PFSK-1 (cell line): ENCODE results near the gene LRRC4B.

ENCODE experiments used
- FOXP2 ChIP-seq: optimal IDR thresholded peaks from 2 replicates; pipeline ENCODE3; 2011; ENCODE audit warnings: borderline replicate concordance, control low read depth, inconsistent platforms; ENCODE audit not compliant: insufficient read depth; ENCODE audit errors: extremely low read length, extremely low read depth
- POLR2AphosphoS5 ChIP-seq: IDR thresholded peaks from 2 replicates; pipeline ENCODE4 v1.6.1; 2012; ENCODE audit warnings: low read depth, mild to moderate bottlenecking, control low read depth, low read length, moderate library complexity
- REST ChIP-seq, 2 experiments: IDR thresholded peaks; 2 replicates each; pipeline versions ENCODE4 v1.6.1 to v1.8.0; 2011 to 2012; ENCODE audit warnings: low read depth in 2 of 2, low read length in 2 of 2, control low read depth in 1 of 2, inconsistent platforms in 1 of 2, mild to moderate bottlenecking in 1 of 2, moderate library complexity in 1 of 2; ENCODE audit not compliant: insufficient read depth in 1 of 2
- SIN3A ChIP-seq: IDR thresholded peaks from 2 replicates; pipeline ENCODE4 v1.6.1; 2012; ENCODE audit warnings: mild to moderate bottlenecking, low read length, moderate library complexity, borderline replicate concordance; ENCODE audit not compliant: insufficient read depth
- TAF1 ChIP-seq: IDR thresholded peaks from 2 replicates; pipeline ENCODE4 v1.6.1; 2012; ENCODE audit warnings: low read length, control low read depth, borderline replicate concordance; ENCODE audit not compliant: insufficient read depth

Gene LRRC4B

GRCh38 chr19:50573741-50574461, 5.7 kb upstream of the LRRC4B start:
- TF ChIP-seq TAF1 = no peak
- TF ChIP-seq POLR2AphosphoS5 = no peak
- TF ChIP-seq FOXP2 = no peak
- no peak for TF ChIP-seq REST (IDR thresholded peaks at IDR 0.05; ENCODE audit: insufficient read depth in 1 of 2, low read depth in 2 of 2, low read length in 2 of 2)
- TF ChIP-seq SIN3A = no peak

- TF ChIP-seq TAF1 (no peak), FOXP2 (no peak), REST (IDR thresholded peaks at IDR 0.05; ENCODE audit: insufficient read depth in 1 of 2, low read depth in 2 of 2, low read length in 2 of 2) (no peak)
Measured at GRCh38 chr19:50570997-50571396, 2.8 kb upstream of the LRRC4B start.

- no peak for TF ChIP-seq SIN3A
- no peak for TF ChIP-seq FOXP2
- TF ChIP-seq POLR2AphosphoS5 = no peak
- TF ChIP-seq REST (IDR thresholded peaks at IDR 0.05; ENCODE audit: insufficient read depth in 1 of 2, low read depth in 2 of 2, low read length in 2 of 2) = no peak
- TF ChIP-seq TAF1 = no peak
Measured at GRCh38 chr19:50569938-50570540, 1.8 kb upstream of the LRRC4B start.

- TF ChIP-seq REST (IDR thresholded peaks at IDR 0.05; ENCODE audit: insufficient read depth in 1 of 2, low read depth in 2 of 2, low read length in 2 of 2) (no peak), POLR2AphosphoS5 (no peak), TAF1 (no peak), FOXP2 (no peak), SIN3A (no peak)
Measured at GRCh38 chr19:50568728-50569698, 778 bp upstream of the LRRC4B start.
